ENCODE data around the gene RNU5D-1. TPM values are rescaled to one million over a fixed set of nuclear protein-coding genes. Genes with fewer than 3 reads are reported as not detected.
"Not testable (repeated sequence)": the region's sequence is repeated elsewhere in the genome, so short reads cannot be mapped to it uniquely, and the experiment has no call there.

RNU5D-1 gene
- total RNA-seq, 4 donors from 2014 or later, result not detected

DNA sequence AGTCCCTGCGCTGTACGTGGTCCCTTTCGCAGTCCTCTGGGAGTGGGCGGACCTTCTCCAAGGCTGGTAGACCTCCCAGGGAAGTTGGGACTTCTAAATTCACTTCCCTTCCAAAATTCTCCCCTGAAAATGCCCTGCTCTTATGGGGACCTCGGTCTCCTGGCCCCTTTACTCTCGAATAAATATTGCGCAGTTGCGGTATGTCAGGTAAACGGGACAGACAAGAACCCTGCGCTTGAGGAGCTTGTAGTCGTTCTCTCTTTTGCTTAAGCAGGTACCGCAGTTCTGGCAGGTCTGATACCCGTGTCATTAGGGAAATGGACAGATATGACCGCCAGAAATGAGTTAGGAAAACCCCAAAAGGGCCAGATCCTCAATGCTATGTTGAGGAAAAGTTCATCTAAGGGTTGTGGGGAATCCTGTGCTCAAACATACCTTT, 9.2 kb upstream of the RNU5D-1 start:
- Histone ChIP-seq H3K4me1 (peaks cover 8% of the 10 kb centered on the region), H3K27ac (no peak overlapping the region), H3K36me3 (no peaks in the 10 kb centered on the region), H3K9me3 (no peaks in the 10 kb centered on the region), H3K4me3 (peak overlapping the region; percentile 62), H3K27me3 (no peaks in the 10 kb centered on the region)
- 8% methylated on average over 14 of the region's 14 CpGs for WGBS
- no peak for DNase-seq (ENCODE audit: low spot score in 2 of 2)
- TF ChIP-seq, protein P1, sequence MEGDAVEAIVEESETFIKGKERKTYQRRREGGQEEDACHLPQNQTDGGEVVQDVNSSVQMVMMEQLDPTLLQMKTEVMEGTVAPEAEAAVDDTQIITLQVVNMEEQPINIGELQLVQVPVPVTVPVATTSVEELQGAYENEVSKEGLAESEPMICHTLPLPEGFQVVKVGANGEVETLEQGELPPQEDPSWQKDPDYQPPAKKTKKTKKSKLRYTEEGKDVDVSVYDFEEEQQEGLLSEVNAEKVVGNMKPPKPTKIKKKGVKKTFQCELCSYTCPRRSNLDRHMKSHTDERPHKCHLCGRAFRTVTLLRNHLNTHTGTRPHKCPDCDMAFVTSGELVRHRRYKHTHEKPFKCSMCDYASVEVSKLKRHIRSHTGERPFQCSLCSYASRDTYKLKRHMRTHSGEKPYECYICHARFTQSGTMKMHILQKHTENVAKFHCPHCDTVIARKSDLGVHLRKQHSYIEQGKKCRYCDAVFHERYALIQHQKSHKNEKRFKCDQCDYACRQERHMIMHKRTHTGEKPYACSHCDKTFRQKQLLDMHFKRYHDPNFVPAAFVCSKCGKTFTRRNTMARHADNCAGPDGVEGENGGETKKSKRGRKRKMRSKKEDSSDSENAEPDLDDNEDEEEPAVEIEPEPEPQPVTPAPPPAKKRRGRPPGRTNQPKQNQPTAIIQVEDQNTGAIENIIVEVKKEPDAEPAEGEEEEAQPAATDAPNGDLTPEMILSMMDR (IDR thresholded peaks at IDR 0.05), result no peak
- TF ChIP-seq POLR2A (IDR thresholded peaks at IDR 0.05) (no peak), POLR2AphosphoS5 (IDR thresholded peaks at IDR 0.05) (no peak), EP300 (IDR thresholded peaks at IDR 0.05) (no peak)

DNA sequence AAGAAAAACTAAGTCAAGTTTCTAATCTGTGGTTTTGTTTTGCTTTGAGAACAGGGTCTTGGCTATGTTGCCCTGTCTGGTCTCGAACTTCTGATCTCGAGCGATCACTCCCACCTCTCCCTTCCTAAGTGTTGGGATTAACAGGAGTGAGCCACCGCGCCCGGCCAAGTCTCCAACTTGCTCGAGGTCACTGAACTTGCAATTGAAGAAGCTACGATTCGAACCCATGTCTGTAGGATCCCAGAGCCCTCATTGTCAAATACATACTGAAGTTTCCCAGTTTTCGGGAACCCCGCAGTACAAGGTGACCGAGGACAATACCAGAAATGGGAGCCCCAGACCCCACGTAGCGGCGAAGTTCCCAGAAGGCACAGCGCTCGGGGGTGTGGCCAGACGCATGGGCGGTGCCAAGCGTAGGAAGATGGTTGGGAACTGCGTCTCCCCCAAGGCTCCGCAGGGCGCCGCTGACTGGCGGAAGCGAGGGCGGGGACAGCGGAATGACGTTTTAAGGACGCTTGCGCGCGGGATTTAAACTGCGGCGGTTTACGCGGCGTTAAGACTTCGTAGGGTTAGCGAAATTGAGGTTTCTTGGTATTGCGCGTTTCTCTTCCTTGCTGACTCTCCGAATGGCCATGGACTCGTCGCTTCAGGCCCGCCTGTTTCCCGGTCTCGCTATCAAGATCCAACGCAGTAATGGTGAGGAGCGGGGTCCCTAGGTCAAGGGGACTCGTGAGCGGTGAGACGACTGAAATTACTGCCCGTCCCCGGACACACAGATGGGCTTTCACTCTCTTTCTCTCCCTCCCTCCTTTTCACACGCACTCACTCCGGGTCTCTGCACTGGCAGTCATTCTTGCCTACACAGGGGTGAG, 8.6 kb upstream of the RNU5D-1 start, which contains the start of gene KIF2C:
Gene KIF2C (plus strand): TSS at position 531 of the 872 bp plus-strand sequence. CDS start 96 bp downstream, at position 627.
- Histone ChIP-seq H3K4me1 (peaks cover 8% of the 10 kb centered on the region), H3K36me3 (no peaks in the 10 kb centered on the region), H3K27me3 (no peaks in the 10 kb centered on the region), H3K27ac (peak within 1 kb of the TSS; percentile 87), H3K9me3 (no peaks in the 10 kb centered on the region), H3K4me3 (peak within 1 kb of the TSS; percentile 62)
- peak; percentile 28 to 68 (median 30) for TF ChIP-seq POLR2AphosphoS5 (IDR thresholded peaks at IDR 0.05)
- TF ChIP-seq, protein P1 (IDR thresholded peaks at IDR 0.05), result no peak
- no peak for TF ChIP-seq EP300 (IDR thresholded peaks at IDR 0.05)
- TF ChIP-seq POLR2A (IDR thresholded peaks at IDR 0.05), result peak in 1 of 2 donors; percentile 71
- peak; percentile 97 to 98 for DNase-seq (ENCODE audit: low spot score in 2 of 2)
- WGBS, result 1% methylated on average over 53 of the region's 57 CpGs

DNA sequence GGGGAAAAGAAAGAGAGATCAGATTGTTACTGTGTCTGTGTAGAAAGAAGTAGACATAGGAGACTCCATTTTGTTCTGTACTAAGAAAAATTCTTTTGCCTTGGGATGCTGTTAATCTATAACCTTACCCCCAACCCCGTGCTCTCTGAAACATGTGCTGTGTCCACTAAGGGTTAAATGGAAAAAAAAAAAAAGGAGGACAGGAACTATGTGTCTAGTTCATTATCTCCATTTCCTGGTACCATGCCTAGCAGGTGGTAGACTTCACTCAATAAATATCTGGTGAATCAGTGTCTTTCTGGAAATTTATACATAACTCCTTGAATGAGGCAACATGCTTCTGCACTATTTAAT, 8.0 kb upstream of the RNU5D-1 start:
- H3K4me1 ChIP-seq; H3K27me3 ChIP-seq; H3K36me3 ChIP-seq; H3K9me3 ChIP-seq; DNase-seq (ENCODE audit: low spot score in 2 of 2): not testable (repeated sequence)
- Histone ChIP-seq H3K4me3 (peak overlapping the region; percentile 62), H3K27ac (peak overlapping the region; percentile 87)
- 40% methylated on average over 1 of the region's 1 CpG for WGBS

DNA sequence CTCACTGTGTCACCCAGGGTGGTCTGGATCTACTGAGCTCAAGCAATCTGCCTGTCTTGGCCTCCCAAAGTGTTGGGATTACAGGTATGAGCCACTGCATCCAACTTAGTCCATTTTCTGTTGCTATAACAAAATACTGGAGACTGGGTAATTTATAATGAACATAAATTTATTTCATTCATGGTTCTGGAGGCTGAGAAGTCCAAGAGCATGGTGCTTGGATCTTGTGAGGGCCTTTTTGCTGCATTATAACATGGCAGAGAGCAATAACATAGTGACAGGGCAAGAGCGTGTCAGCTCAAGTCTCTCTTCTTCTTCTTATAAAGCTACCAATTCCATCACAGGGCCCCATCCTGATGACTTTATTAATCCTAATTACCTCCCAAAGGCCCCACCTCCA, 5.0 kb upstream of the RNU5D-1 start:
- H3K27ac ChIP-seq, result no peak overlapping the region
- WGBS, result 95% methylated on average over 1 of the region's 1 CpG
- H3K27me3 ChIP-seq, result no peaks in the 10 kb centered on the region
- H3K36me3 ChIP-seq, result no peaks in the 10 kb centered on the region
- DNase-seq (ENCODE audit: low spot score in 2 of 2), result no peak
- peaks cover 14% of the 10 kb centered on the region for H3K4me1 ChIP-seq
- H3K9me3 ChIP-seq, result no peaks in the 10 kb centered on the region
- no peak overlapping the region for H3K4me3 ChIP-seq
- TF ChIP-seq POLR2A (IDR thresholded peaks at IDR 0.05) (no peak), EP300 (IDR thresholded peaks at IDR 0.05) (no peak), POLR2AphosphoS5 (IDR thresholded peaks at IDR 0.05) (no peak)
- TF ChIP-seq, protein P1 (IDR thresholded peaks at IDR 0.05), result no peak

DNA sequence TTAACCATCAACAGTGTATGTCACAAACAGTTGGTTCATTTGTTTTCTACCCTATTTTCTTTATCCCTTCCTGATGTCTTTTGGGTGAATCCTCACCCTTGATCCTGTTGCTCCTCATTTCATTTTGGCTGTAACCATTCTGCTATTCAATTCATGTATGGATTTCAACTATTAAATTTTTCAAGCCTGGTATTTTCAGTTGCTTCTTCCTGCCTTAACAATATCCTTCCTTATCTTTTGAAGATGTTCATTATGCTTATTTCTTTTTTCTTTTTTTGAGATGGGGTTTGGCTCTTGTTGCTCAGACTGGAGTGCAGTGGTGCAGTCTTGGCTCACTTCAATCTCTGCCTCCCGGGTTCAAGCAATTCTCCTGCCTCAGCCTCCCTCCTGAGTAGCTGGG, 2.8 kb upstream of the RNU5D-1 start:
- DNase-seq (ENCODE audit: low spot score in 2 of 2), result no peak
- Histone ChIP-seq H3K27ac (peak overlapping the region; percentile 12), H3K9me3 (no peaks in the 10 kb centered on the region), H3K36me3 (no peaks in the 10 kb centered on the region), H3K4me3 (no peak overlapping the region), H3K27me3 (no peaks in the 10 kb centered on the region), H3K4me1 (peaks cover 15% of the 10 kb centered on the region)
- 67% methylated on average over 1 of the region's 1 CpG for WGBS
- TF ChIP-seq POLR2A (IDR thresholded peaks at IDR 0.05) (no peak), EP300 (IDR thresholded peaks at IDR 0.05) (no peak), POLR2AphosphoS5 (IDR thresholded peaks at IDR 0.05) (no peak)
- TF ChIP-seq, protein P1 (IDR thresholded peaks at IDR 0.05), result no peak

Measured in suprapubic skin (tissue), 4 donors.